Vagina (tissue), 2 donors: ENCODE results near the gene MBLAC1. TPM values are rescaled to one million over a fixed set of nuclear protein-coding genes. Genes with fewer than 3 reads are reported as not detected.

Source experiments
- DNase-seq, 2 donors: peaks; one replicate each; pipeline ENCODE4 v3.0.0-alpha.2; 2017; ENCODE audit errors: extremely low spot score in 2 of 2
- H3K27ac ChIP-seq: fragments of 200-600 bp; sonication (generic); one replicate; pipeline ENCODE4 v1.5.1; 2019
- H3K27me3 ChIP-seq: fragments of 200-600 bp; sonication (generic); one replicate; pipeline ENCODE4 v1.5.1; 2019
- H3K36me3 ChIP-seq, 2 donors: fragments of 200-600 bp; sonication (generic); one replicate each; pipeline ENCODE4 v1.5.1; 2017 to 2019
- H3K4me1 ChIP-seq: fragments of 200-600 bp; sonication (generic); one replicate; pipeline ENCODE4 v1.5.1; 2019
- H3K4me3 ChIP-seq, 2 donors: fragments of 200-600 bp; sonication (generic); 1 replicate in 1 of 2; 2 replicates in 1 of 2; pipeline ENCODE4 v1.5.1; 2016 to 2019
- H3K9me3 ChIP-seq: fragments of 200-600 bp; sonication (generic); one replicate; pipeline ENCODE4 v1.5.1; 2019
- CTCF ChIP-seq, 3 experiments: fragments of 450-650 bp in 2 of 3; fragments of 200-600 bp in 1 of 3; sonication (generic) in 1 of 3; IDR thresholded peaks; one replicate each; pipeline ENCODE4 v1.5.1; 2017 to 2019; ENCODE audit warnings: antibody characterized with exemption in 3 of 3, mild to moderate bottlenecking in 2 of 3, moderate library complexity in 2 of 3
- POLR2A ChIP-seq, 2 donors: fragments of 450-650 bp; IDR thresholded peaks; one replicate each; pipeline ENCODE4 v1.6.1; 2017; ENCODE audit warnings: antibody characterized with exemption in 2 of 2, mild to moderate bottlenecking in 2 of 2, moderate library complexity in 2 of 2
- POLR2AphosphoS5 ChIP-seq, 2 donors: sonication (generic); formaldehyde crosslinking; IDR thresholded peaks; one replicate each; pipeline ENCODE4 v1.9.0; 2017; ENCODE audit warnings: antibody characterized with exemption in 2 of 2, mild to moderate bottlenecking in 2 of 2, low read depth in 1 of 2; ENCODE audit not compliant: insufficient read depth in 1 of 2
- intact Hi-C: fragments of 100-400 bp; cut with DNase I; formaldehyde crosslinking; loops from one replicate; pipeline ENCODE4 v1.15.1; 2023
- total RNA-seq: library from RNA; depleted of rRNA; stranded (reverse); fragments of >200 nt; gene quantifications from one replicate; pipeline ENCODE4 v1.2.3, GENCODE V29; 2016

The MBLAC1 gene
- total RNA-seq, 1 donor from 2014 or later: 2.9 TPM

GRCh38 chr7:100120733-100121036 is 6.1 kb upstream of the MBLAC1 start:
- Histone ChIP-seq H3K27ac (peak overlapping the region; percentile 86), H3K9me3 (no peaks in the 10 kb centered on the region), H3K36me3 (no peaks in the 10 kb centered on the region), H3K4me3 (peak overlapping the region; percentile 74 to 81), H3K27me3 (no peaks in the 10 kb centered on the region), H3K4me1 (peaks cover 31% of the 10 kb centered on the region)
- no peak for DNase-seq
- TF ChIP-seq POLR2AphosphoS5 (IDR thresholded peaks at IDR 0.05; ENCODE audit: insufficient read depth in 1 of 2, low read depth in 1 of 2) (no peak), POLR2A (IDR thresholded peaks at IDR 0.05) (no peak), CTCF (IDR thresholded peaks at IDR 0.05) (no peak)
- intact Hi-C loops: no loop called here

- intact Hi-C loops: no loop called here
- Histone ChIP-seq H3K36me3 (no peaks in the 10 kb centered on the region), H3K4me1 (peaks cover 39% of the 10 kb centered on the region)
Observed at GRCh38 chr7:100122067-100122466, 4.7 kb upstream of the MBLAC1 start.

GRCh38 chr7:100122568-100122967 is 4.2 kb upstream of the MBLAC1 start:
- TF ChIP-seq CTCF (IDR thresholded peaks at IDR 0.05): no peak
- TF ChIP-seq POLR2AphosphoS5 (IDR thresholded peaks at IDR 0.05; ENCODE audit: insufficient read depth in 1 of 2, low read depth in 1 of 2): no peak
- no peak for TF ChIP-seq POLR2A (IDR thresholded peaks at IDR 0.05)
- Histone ChIP-seq H3K27me3 (no peaks in the 10 kb centered on the region), H3K9me3 (no peaks in the 10 kb centered on the region), H3K4me3 (no peak overlapping the region), H3K4me1 (peaks cover 39% of the 10 kb centered on the region), H3K36me3 (no peaks in the 10 kb centered on the region), H3K27ac (no peak overlapping the region)
- DNase-seq: no peak
- intact Hi-C loops: no loop called here

More at GRCh38 chr7:100122067-100122466, 4.7 kb upstream of the MBLAC1 start:
- Histone ChIP-seq H3K27ac (no peak overlapping the region), H3K9me3 (no peaks in the 10 kb centered on the region), H3K4me3 (no peak overlapping the region), H3K27me3 (no peaks in the 10 kb centered on the region)
- TF ChIP-seq POLR2A (IDR thresholded peaks at IDR 0.05) (no peak), CTCF (IDR thresholded peaks at IDR 0.05) (no peak), POLR2AphosphoS5 (IDR thresholded peaks at IDR 0.05; ENCODE audit: insufficient read depth in 1 of 2, low read depth in 1 of 2) (no peak)
- DNase-seq: no peak

- no peak overlapping the region for H3K4me3 ChIP-seq
- no peak for DNase-seq
- H3K27me3 ChIP-seq: no peaks in the 10 kb centered on the region
- H3K27ac ChIP-seq: no peak overlapping the region
- H3K36me3 ChIP-seq: no peaks in the 10 kb centered on the region
- no peaks in the 10 kb centered on the region for H3K9me3 ChIP-seq
- intact Hi-C loops: no loop called here
- TF ChIP-seq POLR2A (IDR thresholded peaks at IDR 0.05) (no peak), POLR2AphosphoS5 (IDR thresholded peaks at IDR 0.05; ENCODE audit: insufficient read depth in 1 of 2, low read depth in 1 of 2) (no peak), CTCF (IDR thresholded peaks at IDR 0.05) (no peak)
- H3K4me1 ChIP-seq: peaks cover 39% of the 10 kb centered on the region
Observed at GRCh38 chr7:100124301-100125230, 2.2 kb upstream of the MBLAC1 start.
